Measurements from ENCODE around the gene TCF12. TPM values are rescaled to one million over a fixed set of nuclear protein-coding genes. Genes with fewer than 3 reads are reported as not detected.
A peak's percentile ranks its signal among the peaks of the same experiment; 100 is the strongest.
"Not testable (repeated sequence)": the region's sequence is repeated elsewhere in the genome, so short reads cannot be mapped to it uniquely, and the experiment has no call there.

TCF12 gene
- total RNA-seq, 1 donor from 2014 or later = 155 TPM

- intact Hi-C loops (cut with DNase I) = no loop called here
- DNase-seq (ENCODE audit: low spot score) = no peak
- ATAC-seq = no peak
These were observed 77.6 kb downstream of the TCF12 start for GRCh38 chr15:56996093-56996492.

DNA sequence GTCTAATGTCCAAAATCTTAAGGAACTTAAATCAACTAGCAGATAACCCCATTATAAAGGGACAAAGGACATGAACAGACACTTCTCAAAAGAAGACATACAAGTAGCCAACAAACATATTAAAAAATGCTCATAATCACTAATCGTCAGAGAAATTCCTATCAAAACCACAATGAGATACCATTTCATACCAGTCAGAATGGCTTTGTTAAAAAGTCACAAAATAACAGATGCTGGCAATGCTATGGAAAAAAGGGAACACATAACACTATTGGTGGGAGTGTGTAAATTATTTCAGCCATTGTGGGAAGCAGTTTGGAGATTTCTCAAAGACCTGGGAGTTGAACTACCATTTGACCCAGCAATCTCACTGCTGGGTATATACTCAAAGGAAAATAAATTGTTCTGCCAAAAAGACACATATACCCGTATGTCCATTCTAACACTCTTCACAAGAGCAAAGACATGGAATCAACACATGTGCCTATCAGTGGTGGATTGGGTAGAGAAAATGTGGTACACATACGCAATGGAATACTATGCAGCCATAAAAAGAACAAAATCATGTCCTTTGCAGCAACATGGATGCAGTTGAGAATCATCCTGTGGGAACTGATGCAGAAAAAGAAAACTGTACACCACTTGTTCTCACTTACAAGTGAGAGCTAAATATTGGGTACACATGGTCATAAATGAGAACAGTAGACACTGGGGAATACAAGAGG lies 78.5 kb downstream of the TCF12 start:
- intact Hi-C loops (cut with DNase I) = no loop called here
- ATAC-seq = no peak
- no peak for DNase-seq (ENCODE audit: low spot score)

DNA sequence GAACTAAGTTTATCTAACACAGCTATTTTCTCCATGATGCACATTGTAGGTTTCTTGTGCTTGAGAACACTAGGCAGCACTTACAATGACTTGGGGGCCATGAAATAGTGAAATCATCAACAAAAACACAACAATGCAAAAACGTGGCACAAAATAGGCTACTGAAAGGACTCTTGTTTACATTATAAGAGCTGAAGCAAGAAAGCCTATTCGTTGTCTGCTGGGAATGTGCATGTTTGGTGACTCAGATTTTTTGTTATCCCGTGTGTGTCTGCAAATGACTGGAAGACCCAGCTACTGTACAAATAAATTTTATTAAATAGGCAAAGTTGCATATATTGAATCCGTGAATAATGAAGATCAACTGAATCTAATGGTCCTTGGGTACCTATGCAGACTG lies 85.0 kb downstream of the TCF12 start:
- DNase-seq (ENCODE audit: low spot score) (no peak), ATAC-seq (no peak)
- intact Hi-C loops (cut with DNase I) = no loop called here

GRCh38 chr15:57005244-57005643 lies 86.8 kb downstream of the TCF12 start:
- DNase-seq (ENCODE audit: low spot score) (no peak), ATAC-seq (no peak)
- intact Hi-C loops (cut with DNase I) = no loop called here

GRCh38 chr15:57007797-57008196 lies 89.4 kb downstream of the TCF12 start:
- DNase-seq (ENCODE audit: low spot score); intact Hi-C loops (cut with DNase I); ATAC-seq: not testable (repeated sequence)

- ATAC-seq (no peak), DNase-seq (ENCODE audit: low spot score) (no peak)
- intact Hi-C loops (cut with DNase I) = no loop called here
These were observed 92.3 kb downstream of the TCF12 start for GRCh38 chr15:57010724-57011123.

DNA sequence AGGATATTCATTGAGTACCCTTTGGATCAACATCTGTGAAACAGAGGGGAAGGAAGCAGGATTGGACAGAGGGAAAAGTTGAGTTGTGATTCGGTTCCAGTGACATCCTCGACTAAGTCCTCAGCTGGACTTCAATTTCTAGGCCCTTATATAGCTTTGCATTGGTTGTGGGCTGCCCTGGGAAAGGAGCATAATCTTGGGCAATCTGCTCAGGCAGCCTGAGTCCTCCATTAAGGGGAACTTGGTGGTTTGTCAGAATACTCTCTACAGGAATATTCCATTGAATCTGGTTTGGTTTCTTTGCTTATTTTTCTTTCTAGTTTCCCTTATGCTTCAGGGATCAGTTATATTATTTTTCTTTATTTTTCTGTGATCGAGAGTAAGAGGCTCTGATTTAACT lies 94.1 kb downstream of the TCF12 start:
- intact Hi-C loops (cut with DNase I) = no loop called here
- ATAC-seq = no peak
- no peak for DNase-seq (ENCODE audit: low spot score)

DNA sequence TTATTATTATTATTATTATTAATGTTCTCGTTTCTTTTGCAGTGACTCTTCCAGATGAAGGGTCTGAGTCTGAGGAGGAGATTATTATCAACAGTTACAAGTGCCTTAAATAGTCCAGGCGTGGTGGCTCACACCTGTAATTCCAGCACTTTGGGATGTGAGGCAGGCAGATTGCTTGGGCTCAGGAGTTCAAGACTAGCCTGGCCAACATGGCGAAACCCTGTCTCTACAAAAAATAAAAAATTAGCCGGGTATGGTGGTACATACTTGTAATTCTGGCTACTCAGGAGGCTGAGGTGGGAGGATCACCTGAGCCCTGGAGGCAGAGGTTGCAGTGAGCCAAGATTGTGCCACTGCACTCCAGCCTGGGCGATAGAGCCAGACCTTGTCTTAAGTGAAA lies 96.5 kb downstream of the TCF12 start:
- ATAC-seq; DNase-seq (ENCODE audit: low spot score); intact Hi-C loops (cut with DNase I): not testable (repeated sequence)

DNA sequence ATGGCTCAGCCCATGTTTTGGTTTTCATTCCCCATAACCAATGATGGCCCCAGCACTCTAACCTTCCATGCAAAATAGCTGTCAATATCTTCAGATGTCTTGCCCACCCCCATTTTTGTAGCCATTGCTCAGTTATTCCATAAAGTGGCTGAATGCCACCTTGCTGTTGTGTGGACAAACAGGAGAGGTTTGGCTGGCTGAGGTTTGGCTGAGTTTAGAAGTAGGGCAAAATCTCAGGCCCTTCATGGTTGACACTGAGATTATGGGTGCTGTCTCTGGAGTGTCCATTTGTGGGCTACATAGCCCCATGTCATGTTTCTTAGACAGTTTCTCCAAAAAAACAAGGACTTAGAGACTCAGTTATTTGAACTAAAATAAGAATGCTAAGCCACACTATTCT lies 96.9 kb downstream of the TCF12 start:
- no peak for DNase-seq (ENCODE audit: low spot score)
- ATAC-seq = no peak
- intact Hi-C loops (cut with DNase I) = no loop called here

DNA sequence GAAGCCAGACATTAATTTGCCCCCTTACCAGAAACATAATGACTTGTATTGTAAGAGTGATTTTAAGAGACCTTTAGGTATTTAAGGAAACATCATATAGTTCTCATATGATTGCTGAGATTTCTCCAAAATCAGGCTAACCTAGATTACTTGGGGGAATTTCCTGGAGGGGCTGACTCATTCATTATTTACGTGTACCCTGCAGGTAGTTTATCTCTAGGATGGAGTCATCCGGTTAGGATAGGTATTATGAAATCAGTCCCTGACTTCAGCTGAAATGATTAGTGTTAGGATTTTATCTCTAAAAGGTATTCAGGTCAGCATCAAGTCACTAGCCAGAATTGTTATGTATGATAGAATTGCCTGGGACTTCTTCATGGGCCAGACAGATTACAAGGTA lies 97.5 kb downstream of the TCF12 start:
- DNase-seq (ENCODE audit: low spot score) (no peak), ATAC-seq (no peak)
- intact Hi-C loops (cut with DNase I) = no loop called here

- ATAC-seq = no peak
- no peak for DNase-seq (ENCODE audit: low spot score)
- intact Hi-C loops (cut with DNase I) = no loop called here
These were observed 98.6 kb downstream of the TCF12 start for GRCh38 chr15:57017024-57017423.

DNA sequence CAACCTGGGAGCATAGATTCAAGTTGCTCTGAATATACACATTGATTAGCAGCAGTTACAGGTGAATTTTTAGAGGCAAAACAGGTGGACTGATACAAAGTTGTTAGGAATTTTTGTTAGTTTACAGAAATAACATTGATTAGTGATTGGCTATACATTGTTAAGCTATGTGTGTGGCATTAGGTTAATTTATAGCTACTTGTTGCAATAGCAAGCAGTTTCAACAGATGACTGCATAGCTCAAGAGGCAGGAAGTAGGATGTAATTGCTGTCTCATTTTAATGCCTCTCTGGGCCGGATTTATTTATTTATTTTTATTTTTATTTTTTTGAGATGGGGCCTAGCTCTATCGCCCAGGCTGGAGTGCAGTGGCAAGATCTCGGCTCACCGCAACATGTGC lies 99.7 kb downstream of the TCF12 start:
- no peak for DNase-seq (ENCODE audit: low spot score)
- intact Hi-C loops (cut with DNase I) = no loop called here
- ATAC-seq = no peak

GRCh38 chr15:57019496-57020160 lies 101.2 kb downstream of the TCF12 start:
- DNase-seq (ENCODE audit: low spot score) (no peak), ATAC-seq (peak; percentile 63)
- intact Hi-C loops (cut with DNase I) = no loop called here

DNA sequence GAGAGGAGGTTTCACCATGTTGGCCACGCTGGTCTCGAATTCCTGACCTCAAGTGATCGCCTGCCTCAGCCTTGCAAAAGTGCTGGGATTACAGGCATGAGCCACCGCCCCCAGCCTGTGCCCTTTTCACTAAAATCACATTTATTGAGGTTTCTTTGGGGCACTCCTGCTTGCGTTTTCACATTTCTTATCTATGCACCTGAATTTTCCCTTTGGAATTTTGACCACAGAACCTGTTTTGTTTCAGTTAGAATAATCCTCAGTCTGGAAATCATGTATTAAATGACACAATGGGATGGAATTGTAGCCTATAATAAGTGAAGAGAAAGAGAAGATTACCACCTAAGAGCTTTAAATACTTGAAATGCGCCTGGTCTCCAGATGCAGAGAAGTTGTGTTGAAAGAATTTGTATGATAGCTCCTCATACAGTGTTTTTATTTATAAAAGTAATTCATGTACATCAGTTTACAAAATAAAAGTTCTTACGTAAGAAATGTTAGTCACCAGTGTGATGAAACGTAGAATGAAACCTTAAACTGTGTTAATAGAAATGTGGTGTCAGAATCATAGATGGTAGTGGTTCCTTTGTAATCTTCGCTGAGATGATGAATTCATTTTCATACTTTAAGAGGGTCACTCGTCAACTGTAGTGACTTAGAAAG lies 107.0 kb downstream of the TCF12 start:
- no peak for DNase-seq (ENCODE audit: low spot score)
- no peak for ATAC-seq
- intact Hi-C loops (cut with DNase I) = no loop called here

GRCh38 chr15:57026016-57026592 lies 107.7 kb downstream of the TCF12 start:
- DNase-seq (ENCODE audit: low spot score) (no peak), ATAC-seq (no peak)
- intact Hi-C loops (cut with DNase I) = no loop called here

GRCh38 chr15:57027596-57027995 lies 109.2 kb downstream of the TCF12 start:
- no peak for DNase-seq (ENCODE audit: low spot score)
- ATAC-seq = no peak
- intact Hi-C loops (cut with DNase I) = no loop called here

- intact Hi-C loops (cut with DNase I) = no loop called here
- no peak for ATAC-seq
- DNase-seq (ENCODE audit: low spot score) = no peak
These were observed 109.7 kb downstream of the TCF12 start for GRCh38 chr15:57028176-57028575.

- DNase-seq (ENCODE audit: low spot score) = no peak
- intact Hi-C loops (cut with DNase I) = no loop called here
- ATAC-seq = no peak
These were observed 111.6 kb downstream of the TCF12 start for GRCh38 chr15:57030011-57030410.

- DNase-seq (ENCODE audit: low spot score) (no peak), ATAC-seq (no peak)
- intact Hi-C loops (cut with DNase I) = no loop called here
These were observed 112.6 kb downstream of the TCF12 start for GRCh38 chr15:57031082-57031481.

DNA sequence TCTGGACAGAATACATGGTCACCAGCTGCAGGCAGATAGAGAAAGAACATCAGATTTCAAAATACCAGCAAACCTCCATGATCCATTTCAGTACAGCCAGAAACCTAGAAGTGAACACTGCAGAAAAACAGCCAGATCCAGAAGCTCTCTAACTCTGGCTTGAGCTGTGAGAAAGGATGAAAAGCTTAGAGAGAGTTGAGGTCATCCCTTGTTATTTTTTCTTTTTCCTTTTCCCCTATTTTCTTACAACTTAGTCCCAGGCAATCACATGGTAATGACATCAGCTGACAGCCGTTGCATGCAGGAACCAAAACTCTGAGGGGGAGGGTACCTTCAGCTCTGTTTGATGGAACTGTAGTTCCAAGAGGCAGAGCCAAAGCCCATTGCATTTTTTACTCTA lies 113.2 kb downstream of the TCF12 start:
- intact Hi-C loops (cut with DNase I) = no loop called here
- ATAC-seq (peak; percentile 75), DNase-seq (ENCODE audit: low spot score) (no peak)
